SK-N-SH (cell line): ENCODE data around the gene TULP4. TPM values are rescaled to one million over a fixed set of nuclear protein-coding genes. Genes with fewer than 3 reads are reported as not detected.

Experiments
- CTCF ChIA-PET: fragments of 300-600, 350-600 bp; formaldehyde crosslinking; extraction: SDS; loops from one replicate; lab custom pipeline; 2021; lab: Yijun Ruan, JAX
- POLR2A ChIA-PET: fragments of 350-600 bp; sonication (Branson Sonifier 250); formaldehyde crosslinking; extraction: SDS; loops from one replicate; lab custom pipeline; 2020; ENCODE audit warnings: antibody characterized with exemption, inconsistent platforms; lab: Yijun Ruan, JAX
- DNase-seq: peaks from one replicate; pipeline ENCODE4 v3.0.0; 2012
- H2AFZ ChIP-seq: fragments of 200-600 bp; sonication (generic); 2 replicates; pipeline ENCODE4 v1.8.1; 2016; ENCODE audit warnings: antibody characterized with exemption, mild to moderate bottlenecking, low read depth
- H3F3A ChIP-seq: fragments of 200-600 bp; sonication (generic); replicated peaks from 2 replicates; pipeline ENCODE3; 2016; ENCODE audit warnings: antibody characterized with exemption, mild to moderate bottlenecking; ENCODE audit not compliant: insufficient read depth
- H3K27ac ChIP-seq, 2 experiments: fragments of 200-500 bp in 1 of 2; fragments of 200-600 bp in 1 of 2; sonication (Bioruptor generic) in 1 of 2; sonication (generic), shearing (Covaris generic) in 1 of 2; 2 replicates each; pipeline versions ENCODE4 v1.5.1 to v1.6.1; 2014 to 2016; ENCODE audit warnings: low read depth in 2 of 2, inconsistent platforms in 1 of 2, low read length in 1 of 2, mild to moderate bottlenecking in 1 of 2, mixed read lengths in 1 of 2
- H3K27me3 ChIP-seq: fragments of 200-600 bp; sonication (generic), shearing (Covaris generic); 2 replicates; pipeline ENCODE4 v1.6.1; 2016; ENCODE audit warnings: mixed run types; ENCODE audit not compliant: insufficient read depth
- H3K36me3 ChIP-seq, 2 experiments: fragments of 200-500 bp in 1 of 2; fragments of 200-600 bp in 1 of 2; sonication (Bioruptor generic) in 1 of 2; sonication (generic) in 1 of 2; replicated peaks in 1 of 2; 2 replicates each; pipeline versions ENCODE3 to v1.5.1; 2014 to 2016; ENCODE audit warnings: low read length in 1 of 2, mild to moderate bottlenecking in 1 of 2; ENCODE audit not compliant: insufficient read depth in 2 of 2, control insufficient read depth in 1 of 2
- H3K4me1 ChIP-seq, 2 experiments: fragments of 200-500 bp in 1 of 2; fragments of 200-600 bp in 1 of 2; sonication (Bioruptor generic) in 1 of 2; sonication (generic), shearing (Covaris generic) in 1 of 2; 2 replicates each; pipeline versions ENCODE4 v1.5.1 to v1.6.1; 2014 to 2016; ENCODE audit warnings: low read depth in 1 of 2, low read length in 1 of 2, mixed run types in 1 of 2; ENCODE audit not compliant: insufficient read depth in 2 of 2, control insufficient read depth in 1 of 2
- H3K4me2 ChIP-seq: fragments of 200-600 bp; sonication (generic), shearing (Covaris generic); 2 replicates; pipeline ENCODE4 v1.6.1; 2017; ENCODE audit warnings: mixed run types
- H3K4me3 ChIP-seq, 2 experiments: fragments of 200-500 bp in 1 of 2; fragments of 200-600 bp in 1 of 2; sonication (Bioruptor generic) in 1 of 2; sonication (generic), shearing (Covaris generic) in 1 of 2; 2 replicates each; pipeline versions ENCODE4 v1.5.1 to v1.8.1; 2014 to 2016; ENCODE audit warnings: low read depth in 2 of 2, inconsistent platforms in 1 of 2, low read length in 1 of 2, mild to moderate bottlenecking in 1 of 2, mixed read lengths in 1 of 2, moderate library complexity in 1 of 2
- H3K79me2 ChIP-seq: fragments of 200-600 bp; sonication (generic); 2 replicates; pipeline ENCODE4 v1.8.1; 2017; ENCODE audit warnings: mild to moderate bottlenecking; ENCODE audit not compliant: insufficient read depth
- H3K9ac ChIP-seq: fragments of 200-600 bp; sonication (generic); 2 replicates; pipeline ENCODE4 v1.6.1; 2017; ENCODE audit warnings: mixed run types
- H3K9me2 ChIP-seq: fragments of 200-600 bp; sonication (generic); 2 replicates; pipeline ENCODE4 v1.6.1; 2017; ENCODE audit warnings: mixed run types
- H3K9me3 ChIP-seq: fragments of 200-600 bp; sonication (generic); 2 replicates; pipeline ENCODE4 v1.6.1; 2017; ENCODE audit warnings: mixed run types, mild to moderate bottlenecking, moderate library complexity
- H4K20me1 ChIP-seq: fragments of 200-600 bp; sonication (generic); 2 replicates; pipeline ENCODE4 v1.6.1; 2017; ENCODE audit warnings: mild to moderate bottlenecking, mixed run types; ENCODE audit not compliant: insufficient read depth
- CHD2 ChIP-seq: fragments of 150-350 bp; IDR thresholded peaks from 2 replicates; pipeline ENCODE4 v1.6.1; 2018; ENCODE audit warnings: low read length; ENCODE audit not compliant: partially characterized antibody
- CTCF ChIP-seq: fragments of 200-600 bp; sonication (generic); IDR thresholded peaks from 2 replicates; pipeline ENCODE4 v1.6.1; 2017; ENCODE audit warnings: antibody characterized with exemption, mild to moderate bottlenecking, moderate library complexity
- EZH2phosphoT487 ChIP-seq: fragments of 200-600 bp; sonication (generic); IDR thresholded peaks from 2 replicates; pipeline ENCODE4 v1.6.1; 2017; ENCODE audit warnings: low read depth, mixed run types, mild to moderate bottlenecking, antibody characterized with exemption, moderate library complexity, borderline replicate concordance
- GABPA ChIP-seq: IDR thresholded peaks from 2 replicates; pipeline ENCODE4 v1.4.0; 2012; ENCODE audit warnings: low read depth, mild to moderate bottlenecking
- MXI1 ChIP-seq: IDR thresholded peaks from 2 replicates; pipeline ENCODE4 v1.6.1; 2012; ENCODE audit warnings: mild to moderate bottlenecking, low read depth, low read length, improper control_type of control experiment
- NFIC ChIP-seq: IDR thresholded peaks from 2 replicates; pipeline ENCODE4 v1.4.0; 2012; ENCODE audit warnings: borderline replicate concordance
- RCOR1 ChIP-seq: fragments of 150-350 bp; IDR thresholded peaks from 2 replicates; pipeline ENCODE4 v1.6.1; 2017; ENCODE audit warnings: antibody characterized with exemption, low read length
- RFX5 ChIP-seq: IDR thresholded peaks from 2 replicates; pipeline ENCODE4 v1.6.1; 2012; ENCODE audit warnings: mild to moderate bottlenecking, improper control_type of control experiment, low read length
- TAF1 ChIP-seq: IDR thresholded peaks from 2 replicates; pipeline ENCODE4 v1.6.1; 2012; ENCODE audit warnings: low read depth, mild to moderate bottlenecking, low read length, moderate library complexity, borderline replicate concordance
- TCF12 ChIP-seq: IDR thresholded peaks from 2 replicates; pipeline ENCODE4 v1.4.0; 2012
- USF1 ChIP-seq: IDR thresholded peaks from 2 replicates; pipeline ENCODE4 v1.4.0; 2012; ENCODE audit warnings: low read depth, borderline replicate concordance
- YY1 ChIP-seq: IDR thresholded peaks from 2 replicates; pipeline ENCODE4 v1.4.0; 2012; ENCODE audit warnings: low read depth, mild to moderate bottlenecking
- ZBTB33 ChIP-seq: IDR thresholded peaks from 2 replicates; pipeline ENCODE4 v1.4.0; 2012; ENCODE audit warnings: low read depth, borderline replicate concordance
- WGBS: methylation state at CpG from one replicate; pipeline ENCODE4 v1.1.6; 2017; ENCODE audit warnings: low lambda C conversion rate; 5-methylcytosine and 5-hydroxymethylcytosine counted together
- polyA plus RNA-seq, 3 experiments: library from polyadenylated mRNA; depleted of rRNA; stranded (reverse); fragments of >200 nt; gene quantifications; 2 replicates each; pipeline ENCODE4 v1.2.3, GENCODE V29; 2012

Gene TULP4
- polyA plus RNA-seq, 1 of the 3 experiments (the other 2 are of a cell fraction) = 5.9 TPM

- WGBS = 96% methylated on average over 16 of the region's 16 CpGs
- no peaks in the 10 kb centered on the region for H3K9me2 ChIP-seq
- CTCF ChIA-PET = interaction anchor here (1.7 kb wide), 1 partner anchor 192 kb away, joined by 5 read pairs; no protein-coding TSS in a partner anchor
Observed at GRCh38 chr6:158413028-158413427, 100.8 kb downstream of the TULP4 start.

More at GRCh38 chr6:158413028-158413427, 100.8 kb downstream of the TULP4 start:
- POLR2A ChIA-PET = no interaction called here
- TF ChIP-seq TCF12 (no peak), RCOR1 (no peak), TAF1 (no peak), CHD2 (no peak), YY1 (no peak), ZBTB33 (no peak), USF1 (no peak), CTCF (no peak), EZH2phosphoT487 (no peak), MXI1 (no peak), RFX5 (no peak), GABPA (no peak), NFIC (no peak)
- H3K9ac ChIP-seq = no peak overlapping the region
- no peak overlapping the region; a peak in 1 of 4 replicates for H3K27ac ChIP-seq
- peaks cover 34 to 41% of the 10 kb centered on the region in 2 experiments for H3K4me1 ChIP-seq
- no peak overlapping the region for H3K4me3 ChIP-seq
- DNase-seq = no peak
- 0 out of 2 replicates have a peak, but pooled peaks cover 4% of the 10 kb centered on the region for H4K20me1 ChIP-seq
- H2AFZ ChIP-seq = no peak overlapping the region
- peaks cover 23% of the 10 kb centered on the region for H3F3A ChIP-seq
- H3K36me3 ChIP-seq = peaks cover 10 to 18% of the 10 kb centered on the region in 2 experiments
- peaks cover 22% of the 10 kb centered on the region; the same call in 1 of the 2 replicates for H3K79me2 ChIP-seq
- H3K9me3 ChIP-seq = no peaks in the 10 kb centered on the region
- no peak overlapping the region for H3K4me2 ChIP-seq
- no peaks in the 10 kb centered on the region for H3K27me3 ChIP-seq
